HepG2 (cell line): ENCODE data around the gene TADA2A. TPM values are rescaled to one million over a fixed set of nuclear protein-coding genes. Genes with fewer than 3 reads are reported as not detected.

Source experiments
- ATAC-seq: fragments of 200-7000 bp; cut with Tn5 transposase; 3 replicates; pipeline ENCODE4 v1.9.1; 2020; ENCODE audit warnings: mild to moderate bottlenecking, moderate library complexity
- BruUV-seq: library from RNA; stranded (reverse); fragments of 400-500 nt; replicated peaks from 2 replicates; lab custom pipeline; 2021; lab: Mats Ljungman, UMichigan
- CTCF ChIA-PET: fragments of 300-600 bp; formaldehyde crosslinking; extraction: SDS; loops from one replicate; lab custom pipeline; 2021; ENCODE audit warnings: low total read pairs, inconsistent platforms, low intra/inter-chr PET ratio; lab: Yijun Ruan, JAX
- POLR2A ChIA-PET: fragments of 350-600 bp; sonication (Branson Sonifier 250); formaldehyde crosslinking; loops from one replicate; lab custom pipeline; 2020; ENCODE audit warnings: antibody characterized with exemption, inconsistent platforms; lab: Yijun Ruan, JAX
- DNase-seq: peaks from one replicate; pipeline ENCODE4 v3.0.0-alpha.2; 2015; ENCODE audit warnings: low spot score
- FAIRE-seq: peaks from 3 replicates; lab custom pipeline; 2011; peaks lifted over from hg19 to GRCh38; lab: Jason Lieb, UNC
- H2AFZ ChIP-seq: one replicate; pipeline ENCODE4 v1.6.1; 2011; ENCODE audit warnings: low read length, inconsistent platforms
- H3K27ac ChIP-seq: fragments of 300-600 bp; 3 replicates; pipeline ENCODE4 v1.8.0; 2011; ENCODE audit warnings: mixed run types, mild to moderate bottlenecking, mixed read lengths, low read length, inconsistent platforms; ENCODE audit not compliant: insufficient read depth; ENCODE audit errors: extremely low read length
- H3K27me3 ChIP-seq, 2 experiments: fragments of 200-600 bp in 1 of 2; 2 replicates in 1 of 2; 3 replicates in 1 of 2; pipeline versions ENCODE4 v1.6.0 to v1.8.0; 2011; ENCODE audit warnings: low read length in 2 of 2, mild to moderate bottlenecking in 2 of 2, moderate library complexity in 2 of 2, inconsistent platforms in 1 of 2; ENCODE audit not compliant: insufficient read depth in 2 of 2, control insufficient read depth in 1 of 2
- H3K36me3 ChIP-seq, 2 experiments: fragments of 200-600 bp in 1 of 2; replicated peaks in 1 of 2; 2 replicates in 1 of 2; 3 replicates in 1 of 2; pipeline versions ENCODE4 v1.5.1 to v1.8.0; 2011; ENCODE audit warnings: low read length in 2 of 2, inconsistent platforms in 1 of 2; ENCODE audit not compliant: insufficient read depth in 2 of 2, control insufficient read depth in 1 of 2
- H3K4me1 ChIP-seq: 2 replicates; pipeline ENCODE4 v1.5.1; 2012; ENCODE audit warnings: low read length, inconsistent platforms; ENCODE audit not compliant: insufficient read depth
- H3K4me2 ChIP-seq: 2 replicates; pipeline ENCODE4 v1.6.0; 2011; ENCODE audit warnings: low read depth, low read length, inconsistent platforms
- H3K4me3 ChIP-seq, 3 experiments: fragments of 200-600 bp in 1 of 3; sonication (generic), shearing (Covaris generic) in 1 of 3; replicated peaks in 1 of 3; 2 replicates each; pipeline ENCODE4 v1.5.1; 2011 to 2016; ENCODE audit warnings: low read length in 3 of 3, inconsistent platforms in 2 of 3, low read depth in 2 of 3, mild to moderate bottlenecking in 2 of 3, control low read depth in 1 of 3, mixed read lengths in 1 of 3; ENCODE audit not compliant: insufficient read depth in 1 of 3
- H3K79me2 ChIP-seq: one replicate; pipeline ENCODE4 v1.6.1; 2011; ENCODE audit warnings: low read length, inconsistent platforms; ENCODE audit not compliant: insufficient read depth
- H3K9ac ChIP-seq: 2 replicates; pipeline ENCODE4 v1.6.0; 2011; ENCODE audit warnings: mild to moderate bottlenecking, low read depth, low read length, inconsistent platforms; ENCODE audit not compliant: insufficient read depth
- H3K9me3 ChIP-seq: 2 replicates; pipeline ENCODE4 v1.5.1; 2012; ENCODE audit warnings: mild to moderate bottlenecking, low read length
- H4K20me1 ChIP-seq: 2 replicates; pipeline ENCODE4 v1.6.0; 2011; ENCODE audit warnings: inconsistent platforms, mild to moderate bottlenecking, low read length, moderate library complexity; ENCODE audit not compliant: insufficient read depth
- FOXK1 ChIP-seq: sonication (generic); formaldehyde crosslinking; IDR thresholded peaks from 2 replicates; pipeline ENCODE4 v1.4.0; 2020; ENCODE audit warnings: low read depth, missing genetic modification reagents, borderline replicate concordance
- FUBP1 ChIP-seq: sonication (generic); formaldehyde crosslinking; IDR thresholded peaks from 2 replicates; pipeline ENCODE4 v1.5.1; 2020; ENCODE audit warnings: missing genetic modification reagents, mild to moderate bottlenecking, borderline replicate concordance
- HHEX ChIP-seq: IDR thresholded peaks from 2 replicates; pipeline ENCODE4 v1.6.1; 2016; ENCODE audit warnings: control low read depth
- HOXA9 ChIP-seq: sonication (generic); formaldehyde crosslinking; IDR thresholded peaks from 2 replicates; pipeline ENCODE4 v1.8.1; 2022; ENCODE audit warnings: missing genetic modification reagents, mild to moderate bottlenecking, moderate library complexity, borderline replicate concordance
- MYNN ChIP-seq: sonication (generic); formaldehyde crosslinking; IDR thresholded peaks from 2 replicates; pipeline ENCODE4 v1.4.0; 2020; ENCODE audit warnings: mild to moderate bottlenecking, low read depth, missing genetic modification reagents
- REXO4 ChIP-seq: sonication (generic); formaldehyde crosslinking; IDR thresholded peaks from 2 replicates; pipeline ENCODE4 v1.8.0; 2022; ENCODE audit warnings: missing genetic modification reagents, mild to moderate bottlenecking, borderline replicate concordance
- SIN3B ChIP-seq: fragments of 150-350 bp; IDR thresholded peaks from 2 replicates; pipeline ENCODE4 v1.6.1; 2014; ENCODE audit warnings: low read length
- ZBTB7B ChIP-seq: sonication (generic); formaldehyde crosslinking; IDR thresholded peaks from 2 replicates; pipeline ENCODE4 v1.4.0; 2020; ENCODE audit warnings: missing genetic modification reagents
- ZFAT ChIP-seq: sonication (generic); formaldehyde crosslinking; conservative IDR thresholded peaks from 2 replicates; pipeline ENCODE4 v1.8.1; 2023; ENCODE audit warnings: missing genetic modification reagents, inconsistent platforms
- ZFP41 ChIP-seq: sonication (generic); formaldehyde crosslinking; IDR thresholded peaks from 2 replicates; pipeline ENCODE4 v1.4.0; 2020; ENCODE audit warnings: mild to moderate bottlenecking, missing genetic modification reagents, borderline replicate concordance
- ZNF343 ChIP-seq: sonication (generic); formaldehyde crosslinking; IDR thresholded peaks from 2 replicates; pipeline ENCODE4 v1.4.0; 2020; ENCODE audit warnings: mild to moderate bottlenecking, missing genetic modification reagents
- ZNF720 ChIP-seq: sonication (generic); formaldehyde crosslinking; IDR thresholded peaks from 2 replicates; pipeline ENCODE4 v1.4.0; 2020; ENCODE audit warnings: missing genetic modification reagents
- ZSCAN20 ChIP-seq: sonication (generic); formaldehyde crosslinking; IDR thresholded peaks from 2 replicates; pipeline ENCODE4 v1.4.0; 2020; ENCODE audit warnings: missing genetic modification reagents, mild to moderate bottlenecking, borderline replicate concordance
- WGBS: methylation state at CpG from one replicate; pipeline ENCODE4 v1.1.6; 2017; ENCODE audit warnings: low lambda C conversion rate; 5-methylcytosine and 5-hydroxymethylcytosine counted together
- in situ Hi-C: cut with HindIII; loops from 2 replicates; pipeline ENCODE4 v1.10.0; 2017; ENCODE audit warnings: low pct_unique_long_range_greater_than_20kb; ENCODE audit not compliant: extremely low pct_ligation_motif_present
- intact Hi-C: fragments of 100-400 bp; cut with micrococcal nuclease; formaldehyde crosslinking; loops from one replicate; pipeline ENCODE4 v1.10.0; 2022; ENCODE audit not compliant: unreplicated experiment
- polyA plus RNA-seq, 8 experiments: library from polyadenylated mRNA; depleted of rRNA in 3 of 8; stranded (reverse) in 7 of 8; unstranded in 1 of 8; fragments of >200 nt; fragmentation: Illumina TruSeq in 4 of 8; extraction: Trizol in 4 of 8; gene quantifications; 2 replicates each; pipeline versions ENCODE4 v1.2.1 to v1.2.3, GENCODE V29; 2011 to 2016; ENCODE audit warnings: low read depth in 4 of 8, missing spikeins in 1 of 8, mixed read lengths in 1 of 8; ENCODE audit not compliant: insufficient read depth in 1 of 8
- total RNA-seq, 5 experiments: library from RNA; depleted of rRNA; stranded (reverse); fragments of >200 nt; fragmentation: Illumina TruSeq; extraction: Trizol; gene quantifications; 2 replicates each; pipeline ENCODE4 v1.2.3, GENCODE V29; 2016; ENCODE audit warnings: low read depth in 1 of 5
- TF ChIP-seq, protein P1 (sequence below): sonication (generic); formaldehyde crosslinking; IDR thresholded peaks from 2 replicates; pipeline ENCODE4 v1.5.0; 2020; ENCODE audit warnings: mild to moderate bottlenecking, missing genetic modification reagents

TADA2A gene
- total and polyA plus RNA-seq, 2 of the 13 experiments (the other 11 are each of a cell fraction or from before 2014, with no cell fraction given): 8.0 to 14.0 TPM

DNA sequence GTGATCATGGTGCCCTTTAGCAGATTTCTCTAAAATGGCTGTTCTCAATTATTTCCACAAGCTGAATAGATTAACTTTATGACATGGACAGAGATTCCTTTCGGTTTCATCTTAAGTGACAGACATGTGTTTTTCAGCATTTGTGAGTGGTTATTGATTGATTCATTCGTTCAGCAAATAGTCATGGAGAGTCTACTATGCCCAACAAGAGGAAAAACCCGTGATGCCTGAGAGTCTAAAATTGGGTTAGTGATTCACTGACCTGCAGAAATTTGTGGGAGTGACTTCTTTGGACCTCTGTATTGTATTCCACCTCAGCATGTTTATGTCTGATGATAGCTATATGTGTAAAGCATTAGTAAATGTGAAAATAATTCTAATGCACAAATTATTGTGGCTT, 55.0 kb downstream of the TADA2A start:
- POLR2A ChIA-PET: no interaction called here
- FAIRE-seq (no peak), DNase-seq (no peak), ATAC-seq (no peak)
- no peaks in the 10 kb centered on the region for H4K20me1 ChIP-seq
- H3K9ac ChIP-seq: no peak overlapping the region
- H3K4me3 ChIP-seq: no peak overlapping the region
- H3K36me3 ChIP-seq: peaks cover 1 to 11% of the 10 kb centered on the region in 2 experiments; a peak in 2 of 5 replicates
- no peaks in the 10 kb centered on the region for H3K9me3 ChIP-seq
- CTCF ChIA-PET: no interaction called here
- in situ Hi-C loops: no loop called here
- intact Hi-C loops: no loop called here
- no peak overlapping the region for H3K4me2 ChIP-seq
- WGBS: 100% methylated on average over 3 of the region's 3 CpGs
- H3K79me2 ChIP-seq: no peaks in the 10 kb centered on the region
- no peak overlapping the region for H3K27ac ChIP-seq
- H3K27me3 ChIP-seq: no peaks in the 10 kb centered on the region
- no peak for TF ChIP-seq ZFAT
- no peak for TF ChIP-seq REXO4
- TF ChIP-seq ZFP41 (CRISPR knock-in tag): no peak
- TF ChIP-seq HOXA9 (CRISPR knock-in tag): no peak
- TF ChIP-seq HHEX: no peak
- no peak for TF ChIP-seq FOXK1
- TF ChIP-seq, protein P1, sequence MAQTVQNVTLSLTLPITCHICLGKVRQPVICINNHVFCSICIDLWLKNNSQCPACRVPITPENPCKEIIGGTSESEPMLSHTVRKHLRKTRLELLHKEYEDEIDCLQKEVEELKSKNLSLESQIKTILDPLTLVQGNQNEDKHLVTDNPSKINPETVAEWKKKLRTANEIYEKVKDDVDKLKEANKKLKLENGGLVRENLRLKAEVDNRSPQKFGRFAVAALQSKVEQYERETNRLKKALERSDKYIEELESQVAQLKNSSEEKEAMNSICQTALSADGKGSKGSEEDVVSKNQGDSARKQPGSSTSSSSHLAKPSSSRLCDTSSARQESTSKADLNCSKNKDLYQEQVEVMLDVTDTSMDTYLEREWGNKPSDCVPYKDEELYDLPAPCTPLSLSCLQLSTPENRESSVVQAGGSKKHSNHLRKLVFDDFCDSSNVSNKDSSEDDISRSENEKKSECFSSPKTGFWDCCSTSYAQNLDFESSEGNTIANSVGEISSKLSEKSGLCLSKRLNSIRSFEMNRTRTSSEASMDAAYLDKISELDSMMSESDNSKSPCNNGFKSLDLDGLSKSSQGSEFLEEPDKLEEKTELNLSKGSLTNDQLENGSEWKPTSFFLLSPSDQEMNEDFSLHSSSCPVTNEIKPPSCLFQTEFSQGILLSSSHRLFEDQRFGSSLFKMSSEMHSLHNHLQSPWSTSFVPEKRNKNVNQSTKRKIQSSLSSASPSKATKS (CRISPR knock-in tag): no peak
- H2AFZ ChIP-seq: no peak overlapping the region
- BruUV-seq: TSS peak; percentile 42
- no peaks in the 10 kb centered on the region for H3K4me1 ChIP-seq

DNA sequence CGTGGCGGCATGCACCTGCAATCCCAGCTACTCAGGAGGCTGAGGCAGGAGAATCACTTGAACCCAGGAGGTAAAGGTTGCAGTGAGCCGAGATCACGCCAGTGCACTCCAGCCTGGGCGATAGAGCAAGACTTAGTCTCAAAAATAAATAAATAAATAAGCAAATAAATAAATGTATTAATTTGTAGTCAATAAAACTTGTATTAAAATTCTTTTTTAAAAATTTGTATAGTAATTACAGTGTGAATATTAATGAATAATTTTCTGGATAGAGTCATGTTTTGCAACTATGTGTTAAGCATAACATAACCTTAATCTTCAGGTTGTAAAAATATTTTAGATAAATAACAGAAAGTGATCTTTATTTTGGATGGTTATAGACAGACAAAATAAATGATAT, 55.8 kb downstream of the TADA2A start:
- ATAC-seq: no peak
- no peak for TF ChIP-seq ZBTB7B (CRISPR knock-in tag)
- TF ChIP-seq MYNN (CRISPR knock-in tag): no peak
- no peak for TF ChIP-seq FUBP1 (CRISPR knock-in tag)
- TF ChIP-seq ZNF720 (CRISPR knock-in tag): no peak
- TF ChIP-seq SIN3B: no peak
- no peak for TF ChIP-seq ZSCAN20 (CRISPR knock-in tag)
- TF ChIP-seq ZNF343 (CRISPR knock-in tag): no peak

More for the DNA sequence above, 55.8 kb downstream of the TADA2A start:
- POLR2A ChIA-PET: no interaction called here
- no peaks in the 10 kb centered on the region for H3K27me3 ChIP-seq
- no peaks in the 10 kb centered on the region for H3K4me1 ChIP-seq
- DNase-seq (no peak), FAIRE-seq (no peak)
- H3K9me3 ChIP-seq: no peaks in the 10 kb centered on the region
- CTCF ChIA-PET: no interaction called here
- H3K27ac ChIP-seq: no peak overlapping the region
- no peak overlapping the region for H2AFZ ChIP-seq
- peaks cover 1 to 14% of the 10 kb centered on the region in 2 experiments; a peak in 2 of 5 replicates for H3K36me3 ChIP-seq
- no peak overlapping the region for H3K9ac ChIP-seq
- intact Hi-C loops (no loop called here), in situ Hi-C loops (no loop called here)
- no peak overlapping the region for H3K4me2 ChIP-seq
- WGBS: 97% methylated on average over 5 of the region's 5 CpGs
- H3K79me2 ChIP-seq: no peaks in the 10 kb centered on the region
- H4K20me1 ChIP-seq: no peaks in the 10 kb centered on the region
- no peak overlapping the region for H3K4me3 ChIP-seq
- BruUV-seq: no TSS peak
